Testis (tissue), 2 donors: ENCODE measurements around the gene PAF1.

Experiments used
- POLR2A ChIP-seq: fragments of 450-650 bp; IDR thresholded peaks from one replicate; pipeline ENCODE4 v1.6.1; 2017; ENCODE audit warnings: antibody characterized with exemption, mild to moderate bottlenecking, moderate library complexity
- TF ChIP-seq, protein P1 (sequence below), 3 experiments: fragments of 450-650 bp in 2 of 3; fragments of 200-600 bp in 1 of 3; sonication (generic) in 1 of 3; IDR thresholded peaks; one replicate each; pipeline ENCODE4 v1.5.1; 2016 to 2019; ENCODE audit warnings: antibody characterized with exemption in 3 of 3, mild to moderate bottlenecking in 2 of 3, moderate library complexity in 1 of 3

DNA sequence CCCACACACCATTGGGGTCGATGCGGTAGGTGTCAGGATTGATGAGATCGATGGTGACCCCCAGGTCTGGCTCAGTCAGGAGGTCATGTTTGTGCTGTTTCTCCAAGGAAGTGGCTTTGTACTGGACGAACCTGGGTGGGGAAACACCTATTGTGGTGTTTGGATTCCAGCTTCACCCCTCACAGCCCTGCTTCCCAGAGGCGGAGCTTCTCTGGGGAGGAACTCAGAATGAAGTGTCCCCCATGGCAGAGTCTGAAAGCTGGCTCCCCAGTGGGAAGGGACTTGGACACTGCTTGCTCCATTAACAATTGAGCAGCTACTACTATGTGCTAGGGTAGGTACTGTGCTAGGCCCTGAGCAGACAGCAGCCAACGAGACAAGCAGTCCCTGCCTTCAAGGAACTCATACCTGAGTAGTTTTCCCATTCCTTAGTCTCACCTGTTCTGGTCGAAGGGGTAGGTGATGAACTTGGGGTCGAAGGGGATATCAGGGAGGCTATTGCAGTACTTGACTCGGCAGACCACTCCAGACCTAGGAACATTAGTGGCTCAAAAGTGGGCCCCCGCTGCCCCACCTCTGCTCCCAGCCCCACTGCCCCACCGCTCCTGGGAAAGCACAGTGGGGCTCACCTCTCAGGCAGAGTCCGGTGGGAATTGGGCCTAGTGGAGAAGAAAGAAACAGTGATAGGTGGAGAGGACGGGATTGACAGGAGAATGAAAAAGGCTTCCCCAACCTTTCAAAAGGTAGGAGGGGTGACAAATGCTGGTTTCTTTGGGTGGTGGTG, 1.1 kb downstream of the PAF1 start:
- TF ChIP-seq, protein P1, sequence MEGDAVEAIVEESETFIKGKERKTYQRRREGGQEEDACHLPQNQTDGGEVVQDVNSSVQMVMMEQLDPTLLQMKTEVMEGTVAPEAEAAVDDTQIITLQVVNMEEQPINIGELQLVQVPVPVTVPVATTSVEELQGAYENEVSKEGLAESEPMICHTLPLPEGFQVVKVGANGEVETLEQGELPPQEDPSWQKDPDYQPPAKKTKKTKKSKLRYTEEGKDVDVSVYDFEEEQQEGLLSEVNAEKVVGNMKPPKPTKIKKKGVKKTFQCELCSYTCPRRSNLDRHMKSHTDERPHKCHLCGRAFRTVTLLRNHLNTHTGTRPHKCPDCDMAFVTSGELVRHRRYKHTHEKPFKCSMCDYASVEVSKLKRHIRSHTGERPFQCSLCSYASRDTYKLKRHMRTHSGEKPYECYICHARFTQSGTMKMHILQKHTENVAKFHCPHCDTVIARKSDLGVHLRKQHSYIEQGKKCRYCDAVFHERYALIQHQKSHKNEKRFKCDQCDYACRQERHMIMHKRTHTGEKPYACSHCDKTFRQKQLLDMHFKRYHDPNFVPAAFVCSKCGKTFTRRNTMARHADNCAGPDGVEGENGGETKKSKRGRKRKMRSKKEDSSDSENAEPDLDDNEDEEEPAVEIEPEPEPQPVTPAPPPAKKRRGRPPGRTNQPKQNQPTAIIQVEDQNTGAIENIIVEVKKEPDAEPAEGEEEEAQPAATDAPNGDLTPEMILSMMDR (IDR thresholded peaks at IDR 0.05): no peak
- no peak for TF ChIP-seq POLR2A
